ENCODE measurements around the gene ACSS1.

DNA sequence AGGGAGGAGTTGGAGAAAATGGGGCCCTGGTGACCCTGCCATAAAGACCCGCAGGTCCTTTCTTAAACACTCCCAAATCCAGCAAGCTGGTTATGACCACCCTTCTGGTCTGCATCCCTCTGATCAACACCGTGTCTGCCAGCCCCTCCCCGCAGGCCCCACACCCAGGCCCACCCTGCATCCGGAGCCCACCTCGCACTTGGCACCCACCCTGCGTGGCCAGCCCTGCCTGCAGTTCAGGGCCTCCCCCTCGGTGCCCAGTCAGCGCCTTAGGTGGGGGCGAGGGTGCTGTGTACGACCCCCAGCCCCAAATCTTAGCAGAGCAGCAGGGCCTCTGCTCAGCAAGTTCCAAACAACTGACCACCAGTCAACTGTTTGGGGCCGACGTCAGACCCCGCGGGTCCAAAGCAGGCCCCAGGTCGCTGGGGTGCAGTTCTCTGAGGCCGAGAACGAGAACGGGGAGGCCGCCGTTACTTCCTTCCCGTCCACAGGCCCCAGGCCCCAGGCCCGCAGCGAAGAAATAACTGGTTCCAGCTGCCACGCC, 1.2 kb downstream of the ACSS1 start:
- TF ChIP-seq CTCF (IDR thresholded peaks at IDR 0.05) (no peak), POLR2AphosphoS5 (IDR thresholded peaks at IDR 0.05) (peak in 1 of 3 donors; percentile 17)

All from stomach (tissue), 4 donors.